OCI-M1 (cell line): ENCODE measurements around the gene SLC25A21.

ENCODE experiments used
- DNase-seq: peaks from one replicate; lab custom pipeline; 2025; lab: John Stamatoyannopoulos, UW

The SLC25A21 gene

DNA sequence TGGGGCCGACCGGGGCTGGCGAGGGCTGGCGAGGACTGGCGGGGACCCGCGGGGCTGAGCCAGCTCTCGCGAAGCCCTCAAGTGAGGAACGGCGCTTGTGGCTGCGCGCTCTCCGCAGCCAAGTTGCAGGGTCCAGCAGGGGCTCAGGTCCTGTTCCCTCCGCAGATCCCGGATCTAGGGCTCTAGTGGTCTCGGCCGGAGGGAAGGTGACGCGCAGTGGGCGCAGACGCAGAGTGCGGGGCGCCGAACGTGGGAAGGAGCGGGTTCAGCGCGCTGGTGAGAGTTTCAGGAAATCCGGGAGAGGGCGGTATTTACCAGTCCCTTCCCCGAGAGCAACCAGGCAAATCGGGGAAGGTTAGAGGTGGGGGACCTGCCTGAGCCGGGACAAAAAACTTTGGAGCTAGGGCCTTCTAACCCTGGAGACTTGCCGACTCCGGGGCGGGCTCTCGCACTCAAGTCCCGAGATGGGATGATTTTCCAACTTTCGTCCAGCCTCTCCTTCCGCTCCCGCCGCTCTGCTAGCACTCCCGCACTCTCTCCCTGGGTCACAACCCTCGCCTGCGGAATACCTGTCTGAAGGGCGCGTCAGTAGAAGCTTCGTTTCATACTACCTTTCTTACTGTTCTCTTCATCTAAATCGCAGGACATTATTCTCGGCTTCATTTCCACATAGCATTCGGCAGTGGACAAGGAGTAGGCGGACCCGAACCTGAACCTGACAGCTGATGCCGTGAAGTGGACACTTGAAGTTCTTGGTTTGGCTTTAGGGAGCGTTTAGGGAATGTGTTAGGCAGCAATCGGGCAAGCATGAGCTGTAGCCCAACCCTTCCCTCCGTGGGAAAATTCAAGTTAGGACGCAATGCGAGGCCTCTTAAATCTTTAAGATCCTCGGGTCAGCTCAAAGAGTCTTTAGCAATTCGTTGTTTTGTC is 524.3 kb downstream of the SLC25A21 start:
- DNase-seq = no peak

DNA sequence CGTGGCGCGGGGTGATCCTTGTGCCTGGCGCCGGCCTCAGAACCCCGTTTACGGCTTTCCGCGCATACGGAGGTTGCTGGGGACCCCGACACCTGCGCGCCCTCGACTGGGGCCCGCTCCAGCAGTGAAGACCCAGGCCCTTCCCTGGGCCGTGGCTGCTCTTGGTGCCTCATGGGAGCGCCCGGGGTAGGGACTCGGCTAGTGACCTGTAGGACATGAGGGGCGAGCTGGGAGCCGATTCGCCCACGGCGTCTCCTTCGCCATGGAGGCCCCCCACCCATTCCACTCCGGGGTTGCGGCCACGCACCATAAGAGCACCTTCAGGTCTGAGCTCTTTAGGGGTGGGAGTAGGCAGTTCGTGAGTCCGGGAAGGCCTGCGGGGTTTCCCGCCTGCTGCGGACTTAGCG is 525.0 kb downstream of the SLC25A21 start:
- DNase-seq = no peak

DNA sequence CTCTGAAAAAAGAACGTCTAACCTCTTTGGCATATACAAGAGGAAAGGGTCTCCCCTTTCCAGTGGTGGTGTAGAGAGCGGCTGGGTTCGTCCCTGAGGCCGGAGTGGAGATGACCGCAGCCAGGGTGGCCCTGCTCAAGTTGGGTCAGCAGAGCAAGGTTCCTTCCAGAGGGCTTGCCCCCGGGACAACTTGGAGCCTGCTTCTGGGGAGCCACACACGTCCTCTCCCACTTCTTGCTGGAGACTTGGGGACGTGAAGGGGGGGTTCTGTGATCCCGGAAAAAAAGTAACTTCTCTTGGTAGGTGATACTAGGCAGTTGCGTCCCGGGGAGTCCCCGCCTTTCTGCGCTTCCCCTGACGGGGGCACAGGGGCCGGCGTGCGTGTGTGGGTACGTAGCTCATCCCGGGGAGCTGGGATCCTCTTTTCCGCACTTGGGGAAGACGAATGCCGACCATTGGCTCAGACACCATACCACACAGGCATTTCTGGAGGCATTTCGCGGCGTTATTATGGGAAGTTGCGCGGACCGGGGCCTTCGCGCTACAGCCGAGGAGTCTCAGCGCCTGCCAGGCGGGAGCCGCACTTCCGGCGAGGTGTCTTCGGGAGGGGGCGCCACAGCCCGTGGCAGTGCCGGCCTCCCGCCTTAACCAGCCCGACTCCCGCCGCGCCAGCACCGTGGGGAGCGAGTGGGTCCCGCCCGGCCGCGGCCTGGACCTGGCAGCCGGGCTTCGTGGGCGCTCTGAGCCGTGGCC is 525.6 kb downstream of the SLC25A21 start:
- no peak for DNase-seq

DNA sequence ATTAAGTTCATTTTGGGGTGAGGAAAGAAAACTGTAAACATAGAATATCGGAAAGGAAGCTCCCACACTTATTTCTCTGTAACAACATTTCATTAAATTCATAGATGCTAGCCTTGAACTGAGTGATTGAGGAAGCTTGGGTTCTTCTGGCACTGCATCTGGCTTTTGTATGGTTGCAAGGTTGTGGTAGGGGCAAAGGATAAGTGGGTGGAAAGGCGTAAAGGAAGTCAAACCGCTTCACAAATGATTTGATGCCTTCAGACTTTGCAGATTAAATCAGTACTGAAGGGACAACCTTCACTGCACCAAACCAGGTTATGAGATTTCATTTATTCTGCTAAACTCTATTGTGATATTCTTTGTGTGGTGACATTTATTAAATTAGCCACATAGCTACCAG is 538.8 kb downstream of the SLC25A21 start:
- no peak for DNase-seq
